RWPE1 (cell line): Measurements from ENCODE around the gene SLC25A10.

ENCODE experiments used
- CTCF ChIA-PET: fragments of 350-600 bp; sonication (Branson Sonifier 250); formaldehyde crosslinking; extraction: SDS; loops from one replicate; lab custom pipeline; 2021; lab: Yijun Ruan, JAX
- POLR2A ChIA-PET: fragments of 400-600 bp; formaldehyde crosslinking; extraction: SDS; loops from one replicate; lab custom pipeline; 2020; ENCODE audit warnings: antibody characterized with exemption; ENCODE audit not compliant: low non-redundant PET; lab: Yijun Ruan, JAX
- DNase-seq: peaks from one replicate; pipeline ENCODE4 v3.0.0; 2012; ENCODE audit warnings: low spot score
- H3K27ac ChIP-seq: fragments of 450-650 bp; 2 replicates; pipeline ENCODE4 v1.5.1; 2017
- TF ChIP-seq, protein P1 (sequence below): fragments of 450-650 bp; conservative IDR thresholded peaks from 2 replicates; pipeline ENCODE4 v1.5.1; 2017; ENCODE audit warnings: low read depth, mild to moderate bottlenecking

Gene SLC25A10

DNA sequence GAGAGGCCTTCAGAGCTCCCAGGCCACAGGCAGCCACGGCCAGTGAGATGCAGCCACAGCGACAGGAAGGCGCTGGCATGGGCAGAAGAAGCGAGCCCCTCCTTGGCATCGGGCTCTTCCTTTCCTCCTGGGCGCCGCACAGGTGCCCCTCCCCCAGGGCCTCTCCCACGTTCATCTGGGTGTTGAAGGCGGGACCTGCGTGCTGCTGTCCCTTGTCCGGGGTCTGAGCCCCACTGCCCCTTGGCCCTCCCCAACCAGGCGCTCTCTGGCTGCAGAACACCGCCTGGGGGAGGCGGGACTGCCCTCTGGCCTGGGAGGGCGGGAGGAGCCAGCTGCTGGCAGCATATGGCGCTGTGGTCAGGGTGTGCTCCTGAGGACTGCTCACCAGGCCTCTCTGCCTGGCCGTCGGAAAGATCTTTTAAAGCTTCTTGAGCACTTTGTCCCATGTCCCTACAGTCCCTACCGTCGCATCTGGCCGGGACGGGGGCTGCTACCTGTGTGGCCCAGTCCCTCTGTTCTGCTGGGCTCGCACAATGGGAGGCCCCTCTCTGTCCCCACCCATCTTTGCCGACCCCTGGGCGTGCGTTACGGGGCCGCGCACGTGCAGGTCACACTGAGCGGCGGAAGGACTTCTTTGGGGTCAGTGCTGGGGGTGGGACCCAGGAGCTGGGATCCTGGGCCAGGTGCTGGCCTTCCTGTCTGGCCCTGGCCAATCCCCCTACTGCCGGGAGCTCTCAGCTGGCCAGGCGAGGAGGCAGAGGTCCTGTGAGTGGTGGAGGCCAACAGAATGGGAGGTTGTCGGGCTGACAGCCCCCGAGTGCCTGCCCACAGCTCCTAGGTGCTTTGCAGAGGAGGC, 1.7 kb downstream of the SLC25A10 start:
- no peak for DNase-seq
- CTCF ChIA-PET, result no interaction called here
- H3K27ac ChIP-seq, result peak overlapping the region; percentile 89
- POLR2A ChIA-PET, result no interaction called here
- TF ChIP-seq, protein P1, sequence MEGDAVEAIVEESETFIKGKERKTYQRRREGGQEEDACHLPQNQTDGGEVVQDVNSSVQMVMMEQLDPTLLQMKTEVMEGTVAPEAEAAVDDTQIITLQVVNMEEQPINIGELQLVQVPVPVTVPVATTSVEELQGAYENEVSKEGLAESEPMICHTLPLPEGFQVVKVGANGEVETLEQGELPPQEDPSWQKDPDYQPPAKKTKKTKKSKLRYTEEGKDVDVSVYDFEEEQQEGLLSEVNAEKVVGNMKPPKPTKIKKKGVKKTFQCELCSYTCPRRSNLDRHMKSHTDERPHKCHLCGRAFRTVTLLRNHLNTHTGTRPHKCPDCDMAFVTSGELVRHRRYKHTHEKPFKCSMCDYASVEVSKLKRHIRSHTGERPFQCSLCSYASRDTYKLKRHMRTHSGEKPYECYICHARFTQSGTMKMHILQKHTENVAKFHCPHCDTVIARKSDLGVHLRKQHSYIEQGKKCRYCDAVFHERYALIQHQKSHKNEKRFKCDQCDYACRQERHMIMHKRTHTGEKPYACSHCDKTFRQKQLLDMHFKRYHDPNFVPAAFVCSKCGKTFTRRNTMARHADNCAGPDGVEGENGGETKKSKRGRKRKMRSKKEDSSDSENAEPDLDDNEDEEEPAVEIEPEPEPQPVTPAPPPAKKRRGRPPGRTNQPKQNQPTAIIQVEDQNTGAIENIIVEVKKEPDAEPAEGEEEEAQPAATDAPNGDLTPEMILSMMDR, result no peak

DNA sequence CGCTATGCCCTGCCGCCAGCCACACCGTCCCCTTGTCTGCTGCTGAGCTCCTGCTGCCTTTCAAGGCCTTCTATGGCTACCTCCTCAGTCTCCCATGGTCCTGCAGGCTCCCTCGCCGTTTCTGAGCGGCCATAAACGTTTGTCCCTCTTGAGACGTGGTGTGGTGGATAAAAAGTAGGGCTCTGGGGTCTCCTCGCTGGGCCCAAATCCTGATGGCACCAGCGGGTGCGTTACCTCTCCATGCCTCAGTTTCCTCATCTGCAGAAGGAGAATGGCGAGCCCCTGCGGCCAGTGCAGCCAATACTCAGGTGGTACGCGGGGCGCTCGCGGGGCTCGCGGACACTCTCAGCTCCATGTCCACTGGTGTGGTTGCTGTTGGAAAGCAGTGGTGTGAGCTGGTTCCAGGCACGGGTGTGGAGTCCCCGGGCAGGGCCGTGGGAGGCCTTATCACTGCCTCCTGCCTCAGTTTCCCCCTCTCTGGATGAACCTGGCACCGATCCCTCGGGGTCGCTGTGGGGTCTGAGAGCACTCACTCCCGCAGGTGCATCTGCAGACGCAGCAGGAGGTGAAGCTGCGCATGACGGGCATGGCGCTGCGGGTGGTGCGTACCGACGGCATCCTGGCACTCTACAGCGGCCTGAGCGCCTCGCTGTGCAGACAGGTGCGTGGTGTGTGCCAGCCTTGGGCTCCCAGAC, 2.5 kb downstream of the SLC25A10 start:
- peak overlapping the region; percentile 89 for H3K27ac ChIP-seq
- ChIA-PET CTCF (no interaction called here), POLR2A (no interaction called here)
- DNase-seq, result no peak
- TF ChIP-seq, protein P1, result no peak

DNA sequence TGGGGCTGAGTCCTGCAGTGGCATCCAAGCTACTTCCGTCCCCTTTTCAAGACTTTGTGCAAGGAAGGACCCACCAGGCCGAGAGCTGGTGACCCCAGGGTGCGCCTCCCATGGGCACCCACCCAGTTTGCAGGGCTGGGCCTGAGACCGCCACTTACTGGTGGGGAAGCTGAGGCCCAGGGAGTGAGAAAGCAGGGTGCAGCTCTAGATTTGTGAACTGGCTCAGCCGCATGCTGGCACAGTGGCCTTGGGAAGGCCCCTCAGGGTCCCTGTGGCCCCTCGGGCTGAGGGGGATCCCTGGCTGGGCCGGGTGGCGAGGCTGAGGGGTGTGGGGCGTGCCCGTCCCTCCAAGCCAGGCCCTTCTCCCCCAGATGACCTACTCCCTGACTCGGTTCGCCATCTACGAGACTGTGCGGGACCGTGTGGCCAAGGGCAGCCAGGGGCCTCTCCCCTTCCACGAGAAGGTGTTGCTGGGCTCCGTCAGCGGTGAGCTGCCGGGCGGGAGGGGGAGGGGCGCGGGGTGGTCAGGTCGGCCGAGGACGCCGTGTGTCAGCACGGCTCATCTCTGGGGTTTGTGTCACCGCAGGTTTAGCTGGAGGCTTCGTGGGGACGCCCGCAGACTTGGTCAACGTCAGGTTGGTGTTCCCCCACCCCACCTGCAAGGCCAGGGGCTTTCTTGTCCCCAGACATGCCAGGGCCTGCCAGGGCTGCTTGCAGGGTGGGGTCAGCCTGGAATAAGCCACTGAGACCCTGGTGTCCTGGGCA, 3.2 kb downstream of the SLC25A10 start:
- ChIA-PET POLR2A (no interaction called here), CTCF (no interaction called here)
- H3K27ac ChIP-seq, result peak overlapping the region; percentile 89
- TF ChIP-seq, protein P1, result no peak
- no peak for DNase-seq

DNA sequence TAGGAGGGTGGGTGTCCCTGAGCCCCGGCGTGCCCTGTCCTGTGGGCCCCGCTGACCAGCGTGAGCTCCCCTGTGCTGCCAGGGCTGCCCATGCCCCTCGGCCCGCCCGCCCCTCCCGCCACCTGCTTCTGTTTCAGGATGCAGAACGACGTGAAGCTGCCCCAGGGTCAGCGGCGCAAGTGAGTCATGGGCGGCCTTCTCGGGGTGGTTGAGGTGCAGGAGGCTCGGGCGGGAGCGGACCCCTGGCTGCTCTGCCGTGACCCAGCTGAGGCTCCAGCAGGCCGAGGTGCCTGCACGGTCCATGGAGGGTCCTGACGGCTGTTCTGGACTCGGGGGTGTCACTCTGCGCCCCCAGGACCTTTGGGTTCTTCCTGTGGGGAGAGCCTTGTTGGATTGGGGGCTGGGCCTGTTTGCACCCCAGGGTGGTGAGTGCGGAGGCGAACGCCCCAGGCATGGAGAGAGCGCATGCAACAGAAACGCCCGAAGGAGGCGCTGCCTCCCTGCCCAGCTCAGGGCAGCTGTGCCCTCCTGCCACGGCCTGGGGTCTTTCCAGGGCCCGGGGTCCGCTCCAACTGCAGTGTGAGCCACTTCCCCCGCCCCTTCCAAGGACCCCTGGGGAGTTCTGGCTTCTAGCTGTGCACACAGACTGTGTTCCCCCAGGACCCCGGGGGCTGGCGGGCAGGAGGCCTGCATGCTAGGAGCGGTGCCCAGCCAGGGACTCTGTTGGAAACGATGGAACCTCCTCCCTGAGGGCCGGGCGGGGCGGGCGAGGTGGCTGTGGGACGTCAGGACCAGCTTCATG, 4.0 kb downstream of the SLC25A10 start:
- peak overlapping the region; percentile 89 for H3K27ac ChIP-seq
- ChIA-PET POLR2A (no interaction called here), CTCF (no interaction called here)
- TF ChIP-seq, protein P1, result no peak
- no peak for DNase-seq

DNA sequence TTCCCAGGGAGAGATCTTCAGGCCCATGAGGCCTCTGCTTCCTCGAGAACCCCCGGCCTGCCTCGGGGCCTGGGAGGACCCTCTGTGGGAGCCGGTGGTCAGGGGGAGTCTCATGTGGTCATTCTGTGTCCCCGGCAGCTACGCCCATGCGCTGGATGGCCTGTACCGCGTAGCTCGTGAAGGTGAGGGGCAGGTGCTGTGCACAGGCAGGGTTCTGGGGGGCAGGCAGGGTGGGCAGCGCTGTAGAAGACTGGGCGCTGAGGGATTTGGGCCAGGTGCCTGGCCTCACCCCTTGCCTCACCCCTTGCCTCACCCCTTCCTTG, 4.6 kb downstream of the SLC25A10 start:
- DNase-seq, result no peak
- TF ChIP-seq, protein P1, result no peak
- POLR2A ChIA-PET, result no interaction called here
- H3K27ac ChIP-seq, result no peak overlapping the region
- CTCF ChIA-PET, result no interaction called here
